Esophagus (tissue), 2 donors: Measurements from ENCODE around the gene FCGR3B. TPM values are rescaled to one million over a fixed set of nuclear protein-coding genes. Genes with fewer than 3 reads are reported as not detected.
"Not testable (repeated sequence)": the region's sequence is repeated elsewhere in the genome, so short reads cannot be mapped to it uniquely, and the experiment has no call there.

Source experiments
- H3K27ac ChIP-seq, 2 donors: one replicate each; pipeline ENCODE4 v1.5.1; 2013; ENCODE audit warnings: low read depth in 2 of 2, mild to moderate bottlenecking in 2 of 2, inconsistent platforms in 1 of 2, low read length in 1 of 2, moderate library complexity in 1 of 2
- H3K27me3 ChIP-seq, 2 donors: one replicate each; pipeline ENCODE4 v1.6.1; 2013; ENCODE audit warnings: low read length in 2 of 2, control low read depth in 1 of 2, mild to moderate bottlenecking in 1 of 2; ENCODE audit not compliant: insufficient read depth in 2 of 2, control insufficient read depth in 1 of 2
- H3K36me3 ChIP-seq, 2 donors: one replicate each; pipeline ENCODE4 v1.6.1; 2013; ENCODE audit warnings: low read length in 1 of 2; ENCODE audit not compliant: control insufficient read depth in 2 of 2, insufficient read depth in 2 of 2
- H3K4me1 ChIP-seq, 2 donors: one replicate each; pipeline ENCODE4 v1.6.1; 2013; ENCODE audit warnings: low read length in 1 of 2; ENCODE audit not compliant: control insufficient read depth in 2 of 2, insufficient read depth in 2 of 2
- H3K4me3 ChIP-seq, 2 donors: one replicate each; pipeline ENCODE4 v1.5.1; 2013; ENCODE audit warnings: low read length in 2 of 2, mild to moderate bottlenecking in 2 of 2, low read depth in 1 of 2, moderate library complexity in 1 of 2
- H3K9me3 ChIP-seq, 2 donors: one replicate each; pipeline ENCODE4 v1.6.1; 2013; ENCODE audit warnings: mild to moderate bottlenecking in 2 of 2, low read depth in 1 of 2, low read length in 1 of 2, moderate library complexity in 1 of 2; ENCODE audit not compliant: control insufficient read depth in 2 of 2, insufficient read depth in 1 of 2
- WGBS, 2 donors: extraction: QIAGEN DNeasy Blood & Tissue Kit; methylation state at CpG; one replicate each; pipeline ENCODE4 v1.1.7; 2013; 5-methylcytosine and 5-hydroxymethylcytosine counted together
- polyA plus RNA-seq, 2 donors: library from polyadenylated mRNA; stranded (reverse); fragments of 200-250 nt; gene quantifications; one replicate each; pipeline ENCODE4 v1.2.3, GENCODE V29; 2013
- donor health status: healthy with polysubstance abuse.
- donor health status: Bipolar disorder and iron deficiency.

FCGR3B gene
- polyA plus RNA-seq, 2 donors = 0.04 to 0.08 TPM

GRCh38 chr1:161642697-161643096 lies 11.7 kb upstream of the FCGR3B start:
- WGBS, 2 donors = 78% methylated on average over 1 of the region's 1 CpG; no CpG with 5 or more reads in 1 of the 2 donors
- not testable (repeated sequence) for H3K4me1 ChIP-seq, H3K9me3 ChIP-seq, H3K4me3 ChIP-seq, H3K36me3 ChIP-seq, H3K27me3 ChIP-seq, H3K27ac ChIP-seq

GRCh38 chr1:161639203-161639602 lies 8.2 kb upstream of the FCGR3B start:
- H3K4me1 ChIP-seq = not testable (repeated sequence)

GRCh38 chr1:161638251-161638993 lies 7.4 kb upstream of the FCGR3B start:
- H3K4me3 ChIP-seq, H3K4me1 ChIP-seq, H3K27ac ChIP-seq, H3K9me3 ChIP-seq, H3K36me3 ChIP-seq, H3K27me3 ChIP-seq: not testable (repeated sequence)
- 68 to 75% methylated on average over 3 to 5 of the region's 6 CpGs for WGBS, 2 donors

More at GRCh38 chr1:161639203-161639602, 8.2 kb upstream of the FCGR3B start:
- not testable (repeated sequence) for H3K27ac ChIP-seq, H3K4me3 ChIP-seq, H3K9me3 ChIP-seq, H3K36me3 ChIP-seq, H3K27me3 ChIP-seq
- 65 to 73% methylated on average over 2 of the region's 2 CpGs for WGBS, 2 donors

GRCh38 chr1:161636976-161637375 lies 6.0 kb upstream of the FCGR3B start:
- 89 to 95% methylated on average over 3 of the region's 3 CpGs for WGBS, 2 donors
- H3K4me3 ChIP-seq = not testable (repeated sequence)

GRCh38 chr1:161636189-161636782 lies 5.3 kb upstream of the FCGR3B start:
- 71% methylated on average over 1 of the region's 1 CpG; no CpG with 5 or more reads in 1 of the 2 donors for WGBS, 2 donors
- H3K27me3 ChIP-seq, H3K4me3 ChIP-seq, H3K27ac ChIP-seq, H3K36me3 ChIP-seq, H3K4me1 ChIP-seq, H3K9me3 ChIP-seq: not testable (repeated sequence)

More at GRCh38 chr1:161636976-161637375, 6.0 kb upstream of the FCGR3B start:
- not testable (repeated sequence) for H3K27me3 ChIP-seq, H3K27ac ChIP-seq, H3K36me3 ChIP-seq, H3K9me3 ChIP-seq, H3K4me1 ChIP-seq

- H3K27me3 ChIP-seq, H3K9me3 ChIP-seq, H3K4me1 ChIP-seq, H3K27ac ChIP-seq, H3K4me3 ChIP-seq, H3K36me3 ChIP-seq: not testable (repeated sequence)
- 100% methylated on average over 1 of the region's 2 CpGs; no CpG with 5 or more reads in 1 of the 2 donors for WGBS, 2 donors
Measured at GRCh38 chr1:161634993-161635392, 4.0 kb upstream of the FCGR3B start.

GRCh38 chr1:161630128-161630742 lies 741 bp downstream of the FCGR3B start:
- H3K36me3 ChIP-seq, H3K9me3 ChIP-seq, H3K27ac ChIP-seq, H3K4me3 ChIP-seq, H3K27me3 ChIP-seq, H3K4me1 ChIP-seq: not testable (repeated sequence)
- WGBS, 2 donors = 88 to 97% methylated on average over 1 of the region's 2 CpGs

GRCh38 chr1:161626445-161627146 lies 4.4 kb downstream of the FCGR3B start:
- H3K36me3 ChIP-seq, H3K4me3 ChIP-seq, H3K27ac ChIP-seq, H3K9me3 ChIP-seq, H3K4me1 ChIP-seq, H3K27me3 ChIP-seq: not testable (repeated sequence)
- 69 to 85% methylated on average over 8 to 9 of the region's 10 CpGs for WGBS, 2 donors

GRCh38 chr1:161624605-161625004 lies 6.4 kb downstream of the FCGR3B start:
- WGBS, 2 donors = 79 to 94% methylated on average over 1 of the region's 1 CpG
- H3K27me3 ChIP-seq, H3K4me1 ChIP-seq, H3K9me3 ChIP-seq, H3K36me3 ChIP-seq, H3K4me3 ChIP-seq, H3K27ac ChIP-seq: not testable (repeated sequence)
